ENCODE results near the gene FSTL4.

DNA sequence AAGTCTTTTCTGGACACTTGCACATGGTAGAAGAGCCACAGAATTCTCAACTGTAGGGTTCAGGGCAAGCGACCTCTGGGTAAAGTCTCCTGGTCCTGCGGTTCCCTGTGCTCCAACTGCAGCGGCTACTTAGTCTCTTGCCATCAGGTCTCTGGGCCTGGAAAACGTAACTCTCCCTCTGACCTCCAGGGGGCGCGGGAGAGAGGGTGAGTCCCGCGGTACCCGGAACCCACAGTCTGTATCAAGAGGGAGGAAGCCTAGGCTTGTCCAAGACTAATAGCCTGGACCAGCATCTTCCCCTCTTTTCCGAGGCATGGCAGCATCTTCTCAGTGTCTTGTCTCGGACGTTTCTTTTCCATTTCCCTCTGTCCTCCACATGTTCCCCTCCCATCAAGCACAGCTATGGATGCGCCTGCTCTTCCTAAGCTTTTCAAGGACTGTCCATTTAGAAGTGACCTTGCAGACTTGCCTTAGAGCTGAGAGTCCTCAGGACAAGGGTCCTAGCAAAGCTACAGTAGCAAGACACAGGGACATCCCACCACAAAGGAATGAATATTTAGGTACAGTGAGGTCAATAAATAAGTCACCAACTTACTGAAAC lies 59.3 kb downstream of the FSTL4 start:
- TF ChIP-seq, protein P1, sequence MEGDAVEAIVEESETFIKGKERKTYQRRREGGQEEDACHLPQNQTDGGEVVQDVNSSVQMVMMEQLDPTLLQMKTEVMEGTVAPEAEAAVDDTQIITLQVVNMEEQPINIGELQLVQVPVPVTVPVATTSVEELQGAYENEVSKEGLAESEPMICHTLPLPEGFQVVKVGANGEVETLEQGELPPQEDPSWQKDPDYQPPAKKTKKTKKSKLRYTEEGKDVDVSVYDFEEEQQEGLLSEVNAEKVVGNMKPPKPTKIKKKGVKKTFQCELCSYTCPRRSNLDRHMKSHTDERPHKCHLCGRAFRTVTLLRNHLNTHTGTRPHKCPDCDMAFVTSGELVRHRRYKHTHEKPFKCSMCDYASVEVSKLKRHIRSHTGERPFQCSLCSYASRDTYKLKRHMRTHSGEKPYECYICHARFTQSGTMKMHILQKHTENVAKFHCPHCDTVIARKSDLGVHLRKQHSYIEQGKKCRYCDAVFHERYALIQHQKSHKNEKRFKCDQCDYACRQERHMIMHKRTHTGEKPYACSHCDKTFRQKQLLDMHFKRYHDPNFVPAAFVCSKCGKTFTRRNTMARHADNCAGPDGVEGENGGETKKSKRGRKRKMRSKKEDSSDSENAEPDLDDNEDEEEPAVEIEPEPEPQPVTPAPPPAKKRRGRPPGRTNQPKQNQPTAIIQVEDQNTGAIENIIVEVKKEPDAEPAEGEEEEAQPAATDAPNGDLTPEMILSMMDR (IDR thresholded peaks at IDR 0.05) = peak; percentile 94
- no peak for TF ChIP-seq ZFX (IDR thresholded peaks at IDR 0.05; ENCODE audit: borderline replicate concordance)
